RWPE2 (cell line): ENCODE results near the gene AGTRAP.

ENCODE experiments used
- ATAC-seq: fragments of 200-7000 bp; cut with Tn5 transposase; 3 replicates; pipeline ENCODE4 v1.9.1; 2021; ENCODE audit warnings: low read depth
- DNase-seq: peaks from one replicate; pipeline ENCODE4 v3.0.0-alpha.2; 2020; ENCODE audit warnings: low spot score
- H3K27ac ChIP-seq: fragments of 450-650 bp; 2 replicates; pipeline ENCODE4 v1.5.1; 2017; ENCODE audit warnings: mild to moderate bottlenecking; ENCODE audit not compliant: poor library complexity, severe bottlenecking
- H3K27me3 ChIP-seq: fragments of 250-450 bp; sonication (Bioruptor Pico); 2 replicates; pipeline ENCODE4 v1.5.1; 2021; ENCODE audit warnings: mild to moderate bottlenecking, moderate library complexity; ENCODE audit not compliant: insufficient read depth, poor library complexity, severe bottlenecking
- H3K36me3 ChIP-seq: fragments of 250-450 bp; sonication (Bioruptor Pico); 2 replicates; pipeline ENCODE4 v1.5.1; 2020; ENCODE audit warnings: low read depth, mild to moderate bottlenecking, moderate library complexity
- H3K4me1 ChIP-seq: fragments of 250-450 bp; sonication (Bioruptor Pico); 2 replicates; pipeline ENCODE4 v1.5.1; 2021; ENCODE audit warnings: mild to moderate bottlenecking, moderate library complexity; ENCODE audit not compliant: insufficient read depth, poor library complexity, severe bottlenecking
- H3K4me3 ChIP-seq: fragments of 250-450 bp; sonication (Bioruptor Pico); 2 replicates; pipeline ENCODE4 v1.5.1; 2021; ENCODE audit warnings: mild to moderate bottlenecking, moderate library complexity; ENCODE audit not compliant: severe bottlenecking
- H3K9me3 ChIP-seq: fragments of 250-450 bp; sonication (Bioruptor Pico); 2 replicates; pipeline ENCODE4 v1.5.1; 2021; ENCODE audit warnings: mild to moderate bottlenecking, moderate library complexity; ENCODE audit not compliant: severe bottlenecking
- TF ChIP-seq, protein P1 (sequence below): fragments of 450-650 bp; IDR thresholded peaks from one replicate; pipeline ENCODE4 v1.5.1; 2017; ENCODE audit warnings: mild to moderate bottlenecking, moderate library complexity; ENCODE audit not compliant: poor library complexity, severe bottlenecking

AGTRAP gene

DNA sequence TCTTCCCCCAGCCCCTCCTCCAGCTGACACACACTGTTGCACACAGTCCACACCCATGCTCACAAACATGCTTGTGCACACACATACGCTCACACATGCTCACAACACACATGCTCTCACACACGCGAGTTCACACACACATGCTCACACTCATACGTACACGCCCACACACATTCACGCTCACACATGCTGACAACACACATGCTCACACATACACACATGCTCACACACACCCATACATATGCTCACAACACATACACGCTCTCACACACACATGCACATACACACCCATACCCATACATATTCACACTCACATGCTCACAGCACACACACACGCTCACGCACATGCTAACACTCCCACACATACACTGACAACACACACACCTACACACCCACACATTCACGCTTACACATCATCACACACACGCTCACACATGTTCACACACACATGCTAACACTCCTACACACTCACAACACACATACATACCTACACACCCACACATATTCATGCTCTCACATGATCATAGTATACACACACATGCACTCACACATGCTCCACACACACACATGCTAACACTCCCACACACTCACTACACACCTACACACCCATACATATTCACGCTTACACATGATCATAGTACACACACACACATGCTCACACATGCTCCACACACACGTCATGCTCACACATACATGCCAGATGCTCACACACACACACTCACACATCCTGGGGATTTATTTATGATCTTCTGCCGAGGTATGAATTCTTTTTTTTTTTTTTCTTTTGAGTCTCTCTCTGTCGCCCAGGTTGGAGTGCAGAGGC lies 33.7 kb upstream of the AGTRAP start:
- Histone ChIP-seq H3K27me3 (no peaks in the 10 kb centered on the region), H3K4me1 (no peaks in the 10 kb centered on the region)
- TF ChIP-seq, protein P1, sequence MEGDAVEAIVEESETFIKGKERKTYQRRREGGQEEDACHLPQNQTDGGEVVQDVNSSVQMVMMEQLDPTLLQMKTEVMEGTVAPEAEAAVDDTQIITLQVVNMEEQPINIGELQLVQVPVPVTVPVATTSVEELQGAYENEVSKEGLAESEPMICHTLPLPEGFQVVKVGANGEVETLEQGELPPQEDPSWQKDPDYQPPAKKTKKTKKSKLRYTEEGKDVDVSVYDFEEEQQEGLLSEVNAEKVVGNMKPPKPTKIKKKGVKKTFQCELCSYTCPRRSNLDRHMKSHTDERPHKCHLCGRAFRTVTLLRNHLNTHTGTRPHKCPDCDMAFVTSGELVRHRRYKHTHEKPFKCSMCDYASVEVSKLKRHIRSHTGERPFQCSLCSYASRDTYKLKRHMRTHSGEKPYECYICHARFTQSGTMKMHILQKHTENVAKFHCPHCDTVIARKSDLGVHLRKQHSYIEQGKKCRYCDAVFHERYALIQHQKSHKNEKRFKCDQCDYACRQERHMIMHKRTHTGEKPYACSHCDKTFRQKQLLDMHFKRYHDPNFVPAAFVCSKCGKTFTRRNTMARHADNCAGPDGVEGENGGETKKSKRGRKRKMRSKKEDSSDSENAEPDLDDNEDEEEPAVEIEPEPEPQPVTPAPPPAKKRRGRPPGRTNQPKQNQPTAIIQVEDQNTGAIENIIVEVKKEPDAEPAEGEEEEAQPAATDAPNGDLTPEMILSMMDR, result no peak

DNA sequence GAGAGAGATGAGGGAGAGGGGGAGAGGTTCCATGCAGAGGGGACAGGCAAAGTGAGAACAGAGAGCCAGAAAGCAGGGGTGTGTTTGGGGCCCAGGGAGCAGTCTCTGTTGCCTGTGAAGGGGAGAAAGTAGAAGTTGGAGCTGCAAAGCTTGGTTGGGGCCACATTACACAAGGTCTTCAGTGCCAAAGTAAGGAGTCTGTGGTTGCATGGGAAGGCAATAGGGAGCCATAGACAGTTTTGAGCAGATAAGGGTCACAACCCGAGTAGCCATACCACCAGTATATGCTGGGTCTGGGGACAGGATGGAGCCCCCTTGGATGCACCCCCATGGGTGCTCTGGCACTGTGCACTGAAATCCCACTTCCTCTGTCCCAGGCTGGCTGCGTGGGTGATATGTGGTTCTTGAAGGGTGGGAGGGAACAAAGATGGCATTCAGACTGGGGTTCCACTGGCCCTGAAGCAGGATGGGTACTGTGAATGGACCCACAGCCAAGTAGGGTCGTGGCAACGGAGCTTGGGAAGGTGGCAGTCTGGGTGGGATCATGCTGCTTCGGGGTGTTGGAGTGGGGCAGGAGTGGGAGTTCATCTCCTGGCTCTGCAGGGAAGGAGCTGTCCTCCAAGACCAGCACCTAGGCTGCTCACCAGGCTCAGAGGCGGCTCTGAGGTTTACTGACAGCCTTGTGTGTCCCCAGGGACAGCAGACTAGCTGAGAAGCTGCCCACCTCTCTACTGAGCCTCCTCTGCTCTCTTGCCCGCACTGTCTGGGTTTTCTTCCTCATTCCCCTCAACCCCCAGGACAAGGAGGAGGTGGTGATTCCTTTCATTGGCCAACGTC lies 32.4 kb upstream of the AGTRAP start:
- Histone ChIP-seq H3K27ac (no peak overlapping the region), H3K4me3 (no peak overlapping the region), H3K9me3 (no peaks in the 10 kb centered on the region), H3K4me1 (no peaks in the 10 kb centered on the region), H3K27me3 (no peaks in the 10 kb centered on the region), H3K36me3 (no peaks in the 10 kb centered on the region)
- TF ChIP-seq, protein P1, result no peak
- DNase-seq, result no peak
- ATAC-seq, result no peak

More for the DNA sequence above, 33.7 kb upstream of the AGTRAP start:
- no peaks in the 10 kb centered on the region for H3K36me3 ChIP-seq
- no peak for DNase-seq
- no peak for ATAC-seq
- no peaks in the 10 kb centered on the region for H3K9me3 ChIP-seq
- no peak overlapping the region for H3K27ac ChIP-seq
- no peak overlapping the region for H3K4me3 ChIP-seq

DNA sequence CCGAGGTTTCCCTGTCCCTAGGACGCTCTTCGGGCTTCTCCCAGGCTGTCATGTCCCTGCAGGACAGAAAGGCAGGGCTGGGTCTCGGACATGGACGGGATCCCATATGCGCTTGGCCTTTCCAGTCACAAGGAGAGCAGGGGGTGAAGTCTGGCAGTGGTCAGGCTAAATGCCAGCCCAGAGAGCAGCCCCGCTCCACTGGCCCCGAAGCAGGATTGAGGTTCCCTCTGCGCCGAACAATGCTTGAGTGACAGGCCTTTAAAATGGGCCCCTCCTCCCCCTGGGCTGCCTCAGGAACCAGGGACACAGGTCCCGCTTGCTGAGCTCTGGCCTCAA lies 31.8 kb upstream of the AGTRAP start:
- Histone ChIP-seq H3K27ac (no peak overlapping the region), H3K4me3 (no peak overlapping the region), H3K4me1 (no peaks in the 10 kb centered on the region), H3K27me3 (no peaks in the 10 kb centered on the region), H3K36me3 (no peaks in the 10 kb centered on the region), H3K9me3 (no peaks in the 10 kb centered on the region)
- ATAC-seq, result no peak
- DNase-seq, result no peak
- TF ChIP-seq, protein P1, result no peak

DNA sequence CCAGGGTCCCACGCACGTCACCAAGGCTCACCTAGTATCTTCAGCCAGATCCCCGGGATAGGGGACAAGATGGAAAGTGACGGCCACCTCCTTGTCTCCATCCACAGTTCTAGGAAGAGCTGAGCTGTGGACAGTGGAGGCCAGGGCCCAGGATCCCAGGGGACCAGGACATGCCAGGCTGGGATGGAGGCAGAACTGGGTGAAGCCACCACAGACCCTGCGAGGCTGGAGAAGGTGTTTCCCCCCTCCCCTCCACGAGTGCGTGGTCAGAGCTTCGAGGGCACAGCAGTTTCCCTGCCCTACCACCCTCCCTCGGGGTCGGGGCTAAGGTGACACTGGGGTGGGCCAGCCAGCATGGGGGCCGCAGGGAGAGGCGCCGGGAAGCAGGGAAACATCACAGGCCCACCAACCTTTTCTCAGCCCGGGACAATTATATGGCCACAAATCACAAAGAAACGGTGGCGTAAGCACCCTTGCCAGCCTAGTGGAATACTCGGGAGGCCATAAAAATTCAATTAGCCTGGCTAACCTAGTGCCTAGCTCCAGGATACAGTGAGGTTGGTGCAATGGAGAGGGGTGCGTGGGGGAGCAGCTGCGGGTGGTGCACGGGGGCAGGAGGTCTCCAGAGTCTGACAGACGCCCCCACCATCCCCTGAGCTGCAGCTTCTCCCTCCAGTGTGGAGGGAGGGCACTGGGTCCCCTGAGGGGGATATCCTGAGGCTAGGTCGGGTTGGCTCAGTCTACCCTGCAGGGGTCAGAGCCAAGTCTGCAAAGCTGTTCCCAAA lies 31.1 kb upstream of the AGTRAP start:
- no peak for ATAC-seq
- DNase-seq, result no peak

More for the DNA sequence above, 31.1 kb upstream of the AGTRAP start:
- Histone ChIP-seq H3K4me1 (no peaks in the 10 kb centered on the region), H3K36me3 (no peaks in the 10 kb centered on the region), H3K27ac (no peak overlapping the region), H3K4me3 (no peak overlapping the region), H3K9me3 (no peaks in the 10 kb centered on the region), H3K27me3 (no peaks in the 10 kb centered on the region)
- TF ChIP-seq, protein P1, result no peak
